Spleen (tissue), 7 donors: Measurements from ENCODE around the gene MMP1.

Source experiments
- CTCF ChIP-seq, 11 experiments: fragments of 200-600 bp in 7 of 11; fragments of 450-650 bp in 4 of 11; sonication (generic) in 4 of 11; IDR thresholded peaks in 8 of 11; conservative IDR thresholded peaks in 3 of 11; 1 replicate in 7 of 11; 2 replicates in 4 of 11; pipeline versions ENCODE4 v1.4.0 to v1.8.0; 2016 to 2021; ENCODE audit warnings: antibody characterized with exemption in 11 of 11, inconsistent platforms in 4 of 11, mild to moderate bottlenecking in 1 of 11
- POLR2A ChIP-seq, 3 donors: fragments of 450-650 bp; IDR thresholded peaks; one replicate each; pipeline ENCODE4 v1.5.1; 2017; ENCODE audit warnings: antibody characterized with exemption in 3 of 3, mild to moderate bottlenecking in 1 of 3
- POLR2AphosphoS5 ChIP-seq, 3 donors: sonication (generic); formaldehyde crosslinking; IDR thresholded peaks; one replicate each; pipeline ENCODE4 v1.5.1; 2017; ENCODE audit warnings: antibody characterized with exemption in 3 of 3
- donor health status: DM: no; HTN: no; CAD: no; lungs with moderate emphysema.
- donor health status: DM: no; HTN: no; CAD: no.
- donor health status: DM: no; HTN: no; CAD: no.

DNA sequence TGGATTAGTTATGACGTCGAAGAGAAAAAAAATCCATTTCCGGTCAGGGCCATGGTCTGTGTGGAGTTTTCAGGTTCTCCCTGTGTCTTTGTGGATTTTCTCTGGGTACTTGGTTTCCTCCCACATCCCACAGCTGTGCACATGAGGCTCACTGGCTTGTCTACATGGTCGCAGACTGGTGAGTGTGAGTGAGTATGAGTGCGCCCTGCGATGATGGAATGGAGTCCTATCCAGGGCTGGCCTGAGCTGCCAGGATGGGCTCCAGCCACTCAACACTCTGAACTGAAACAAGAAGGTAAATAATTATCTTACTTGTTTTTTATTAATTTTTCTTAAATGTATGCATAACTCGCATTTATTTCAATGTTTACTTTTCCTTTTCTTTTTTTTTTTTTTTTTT lies 34.7 kb upstream of the MMP1 start:
- no peak for TF ChIP-seq POLR2A (IDR thresholded peaks at IDR 0.05)
- no peak for TF ChIP-seq CTCF (IDR thresholded peaks at IDR 0.05 in 8 of 11, conservative IDR thresholded peaks at IDR 0.05 in 3 of 11)
- TF ChIP-seq POLR2AphosphoS5 (IDR thresholded peaks at IDR 0.05), result no peak
